Thoracic aorta (tissue), 2 donors: ENCODE measurements around the gene DIP2A. TPM values are rescaled to one million over a fixed set of nuclear protein-coding genes. Genes with fewer than 3 reads are reported as not detected.
"Not testable (repeated sequence)": the region's sequence is repeated elsewhere in the genome, so short reads cannot be mapped to it uniquely, and the experiment has no call there.

Experiments
- ATAC-seq: fragments of 150-250 bp; one replicate; pipeline ENCODE4 v1.8.0; 2017; ENCODE audit warnings: low read depth; ENCODE audit not compliant: insufficient number of reproducible peaks, low FRiP score
- DNase-seq: peaks from one replicate; pipeline ENCODE4 v3.0.0-alpha.2; 2020; ENCODE audit warnings: low spot score
- H3K27ac ChIP-seq, 2 donors: fragments of 200-600 bp; sonication (generic); 1 replicate in 1 of 2; 2 replicates in 1 of 2; pipeline ENCODE4 v1.5.1; 2016; ENCODE audit warnings: mild to moderate bottlenecking in 2 of 2, moderate library complexity in 2 of 2
- H3K27me3 ChIP-seq: fragments of 200-600 bp; sonication (generic); replicated peaks from 2 replicates; pipeline ENCODE4 v1.6.0; 2016; ENCODE audit warnings: mild to moderate bottlenecking; ENCODE audit not compliant: insufficient read depth
- H3K36me3 ChIP-seq: fragments of 200-600 bp; sonication (generic); one replicate; pipeline ENCODE4 v1.5.1; 2016
- H3K4me1 ChIP-seq, 2 donors: fragments of 200-600 bp; sonication (generic); 1 replicate in 1 of 2; 2 replicates in 1 of 2; pipeline versions ENCODE4 v1.5.1 to v1.6.0; 2016; ENCODE audit warnings: low read depth in 2 of 2, mild to moderate bottlenecking in 1 of 2; ENCODE audit not compliant: control insufficient read depth in 1 of 2
- H3K4me3 ChIP-seq: fragments of 200-600 bp; sonication (generic); 2 replicates; pipeline ENCODE4 v1.5.1; 2016; ENCODE audit warnings: mild to moderate bottlenecking
- H3K9me3 ChIP-seq: fragments of 200-600 bp; sonication (generic); 2 replicates; pipeline ENCODE4 v1.5.1; 2016
- CTCF ChIP-seq: fragments of 200-600 bp; sonication (generic); IDR thresholded peaks from one replicate; pipeline ENCODE4 v1.5.1; 2019; ENCODE audit warnings: antibody characterized with exemption
- total RNA-seq, 2 donors: library from RNA; depleted of rRNA; stranded (reverse); fragments of >200 nt; gene quantifications; one replicate each; pipeline versions ENCODE4 v1.1.0 to v1.2.3, GENCODE V29; 2016

DIP2A gene
- total RNA-seq, 2 donors from 2014 or later = 47.7 to 58.3 TPM

DNA sequence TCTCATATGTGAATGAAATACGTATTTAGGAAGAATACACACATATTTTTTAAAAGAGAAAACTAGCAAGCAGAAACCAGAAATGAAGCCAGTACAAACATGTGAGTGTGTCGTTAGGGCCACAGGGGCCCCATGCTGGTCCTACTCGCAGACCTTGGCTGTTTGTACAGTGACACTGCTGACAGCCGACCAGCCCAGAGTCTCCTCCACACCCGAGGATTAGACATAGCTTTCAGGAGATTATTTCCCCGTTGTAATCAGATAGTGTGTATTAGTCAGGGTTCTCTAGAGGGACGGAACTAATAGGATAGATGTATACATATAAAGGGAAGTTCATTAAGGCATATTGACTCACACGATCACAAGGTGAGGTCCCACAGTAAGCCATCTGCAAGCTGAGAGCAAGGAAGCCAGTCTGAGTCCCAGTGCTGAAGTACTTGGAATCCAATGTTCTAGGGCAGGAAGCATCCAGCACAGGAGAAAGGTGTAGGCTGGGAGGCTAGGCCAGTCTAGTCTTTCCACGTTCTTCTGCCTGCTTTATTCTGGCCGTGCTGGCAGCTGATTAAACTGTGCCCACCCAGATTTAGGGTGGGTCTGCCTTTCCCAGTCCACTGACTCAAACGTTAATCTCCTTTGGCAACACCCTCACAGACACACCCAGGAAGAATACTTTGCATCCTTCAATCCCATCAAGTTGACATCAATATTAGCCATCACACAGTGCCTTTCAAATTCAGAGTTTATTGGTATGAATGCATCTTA, 51.2 kb downstream of the DIP2A start:
- H3K27me3 ChIP-seq = no peaks in the 10 kb centered on the region
- H3K4me1 ChIP-seq = peaks cover 3 to 8% of the 10 kb centered on the region in 2 donors
- no peaks in the 10 kb centered on the region for H3K9me3 ChIP-seq
- H3K4me3 ChIP-seq = no peak overlapping the region
- peaks cover 18% of the 10 kb centered on the region for H3K36me3 ChIP-seq
- ATAC-seq (no peak), DNase-seq (no peak)
- no peak overlapping the region for H3K27ac ChIP-seq
- no peak for TF ChIP-seq CTCF

DNA sequence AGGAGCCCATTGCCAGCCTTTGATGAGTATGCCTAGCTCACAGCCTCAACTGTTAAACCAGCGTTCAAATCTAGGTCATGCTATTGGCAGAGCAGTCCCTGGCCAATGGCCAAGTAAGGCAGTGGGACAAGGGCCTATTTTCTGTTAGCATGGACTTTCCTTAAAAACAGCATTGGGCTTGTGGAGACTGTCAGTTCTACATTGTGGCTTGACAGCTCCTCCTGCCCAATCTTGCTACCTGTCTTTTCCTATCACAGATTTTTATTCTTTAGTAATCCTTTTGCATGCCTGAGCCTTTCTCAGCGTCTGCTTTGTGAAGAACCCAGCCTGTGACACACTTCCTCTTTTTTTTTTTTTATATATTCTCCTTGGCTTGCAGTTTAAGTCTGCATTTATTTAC, 56.4 kb downstream of the DIP2A start:
- no peak for ATAC-seq
- no peak for TF ChIP-seq CTCF
- no peaks in the 10 kb centered on the region for H3K9me3 ChIP-seq
- peaks cover 9 to 11% of the 10 kb centered on the region in 2 donors for H3K4me1 ChIP-seq
- no peak overlapping the region for H3K27ac ChIP-seq
- DNase-seq = no peak
- no peaks in the 10 kb centered on the region for H3K27me3 ChIP-seq
- H3K36me3 ChIP-seq = peaks cover 16% of the 10 kb centered on the region
- no peak overlapping the region for H3K4me3 ChIP-seq

GRCh38 chr21:46516068-46516467, 57.4 kb downstream of the DIP2A start:
- peaks cover 9 to 11% of the 10 kb centered on the region in 2 donors for H3K4me1 ChIP-seq
- H3K4me3 ChIP-seq = no peak overlapping the region
- no peak overlapping the region for H3K27ac ChIP-seq
- DNase-seq (no peak), ATAC-seq (no peak)
- TF ChIP-seq CTCF = no peak
- peaks cover 13% of the 10 kb centered on the region for H3K36me3 ChIP-seq
- no peaks in the 10 kb centered on the region for H3K27me3 ChIP-seq
- no peaks in the 10 kb centered on the region for H3K9me3 ChIP-seq

DNA sequence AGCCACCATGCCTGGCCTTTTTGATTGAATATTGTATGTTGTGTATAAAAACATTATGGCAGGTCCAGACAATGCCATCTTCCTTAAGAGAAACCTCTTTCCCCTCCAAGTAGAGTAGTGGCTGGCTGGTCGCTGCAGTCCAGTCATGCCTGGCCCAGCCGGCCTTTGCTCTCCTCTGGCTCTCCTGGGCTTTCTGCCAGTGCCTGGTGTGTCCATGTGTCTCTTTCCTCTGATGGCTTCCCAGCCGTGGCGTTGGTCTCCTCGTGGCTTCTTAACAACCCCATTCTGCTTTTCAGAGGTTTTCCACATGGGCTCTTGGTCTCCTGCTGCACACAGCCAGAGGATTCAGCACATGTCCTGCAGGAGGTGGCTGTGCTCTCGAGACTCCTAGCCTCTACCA, 58.7 kb downstream of the DIP2A start:
- H3K27ac ChIP-seq = no peak overlapping the region
- H3K4me1 ChIP-seq = peaks cover 9 to 11% of the 10 kb centered on the region in 2 donors
- peaks cover under 1% of the 10 kb centered on the region for H3K36me3 ChIP-seq
- DNase-seq (no peak), ATAC-seq (no peak)
- H3K4me3 ChIP-seq = no peak overlapping the region
- H3K27me3 ChIP-seq = no peaks in the 10 kb centered on the region
- no peak for TF ChIP-seq CTCF
- H3K9me3 ChIP-seq = no peaks in the 10 kb centered on the region

- ATAC-seq = no peak
These were observed 60.4 kb downstream of the DIP2A start for GRCh38 chr21:46518983-46519583.

DNA sequence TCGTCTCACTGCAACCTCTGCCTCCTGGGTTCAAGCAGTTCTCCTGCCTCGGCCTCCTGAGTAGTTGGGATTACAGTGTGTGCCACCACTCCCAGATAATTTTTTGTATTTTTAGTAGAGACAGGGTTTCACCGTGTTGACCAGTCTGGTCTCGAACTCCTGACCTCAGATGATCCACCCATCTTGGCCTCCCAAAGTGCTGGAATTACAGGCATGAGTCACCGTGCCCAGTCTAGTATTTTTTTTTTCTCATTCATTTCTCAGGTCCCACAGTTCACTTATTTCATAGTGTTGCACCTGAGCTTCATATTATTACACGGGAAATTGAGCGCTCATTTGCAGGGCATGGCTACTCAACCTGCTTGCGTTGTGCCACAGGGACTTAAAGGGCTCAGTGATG, 68.7 kb downstream of the DIP2A start:
- not testable (repeated sequence) for H3K27me3 ChIP-seq, ATAC-seq

More at GRCh38 chr21:46518983-46519583, 60.4 kb downstream of the DIP2A start:
- Histone ChIP-seq H3K27ac (no peak overlapping the region), H3K4me3 (no peak overlapping the region), H3K9me3 (no peaks in the 10 kb centered on the region), H3K4me1 (peaks cover 9 to 11% of the 10 kb centered on the region in 2 donors), H3K27me3 (no peaks in the 10 kb centered on the region), H3K36me3 (no peaks in the 10 kb centered on the region)
- DNase-seq = no peak
- TF ChIP-seq CTCF = no peak

More for the DNA sequence above, 68.7 kb downstream of the DIP2A start:
- not testable (repeated sequence) for DNase-seq, H3K27ac ChIP-seq, H3K4me1 ChIP-seq, H3K9me3 ChIP-seq, H3K36me3 ChIP-seq, H3K4me3 ChIP-seq
